HTERT RPE-1 (cell line): Measurements from ENCODE around the gene PPP1R13L.

Source experiments
- in situ Hi-C: fragments of 300-500 bp; cut with MboI; formaldehyde crosslinking; loops from 4 replicates; pipeline ENCODE4 v1.14.3; 2020; ENCODE audit warnings: low sequenced_read_pairs

The PPP1R13L gene

GRCh38 chr19:45370410-45371204, 34.3 kb downstream of the PPP1R13L start, which contains the start of gene ERCC2:
TSS of gene ERCC2 (minus strand) at chr19:45370573. CDS start at chr19:45370540, 33 bp downstream.
- in situ Hi-C loops: no loop called here

GRCh38 chr19:45368737-45369340, 36.0 kb downstream of the PPP1R13L start:
- in situ Hi-C loops: no loop called here

- in situ Hi-C loops: no loop called here
Measured at GRCh38 chr19:45368127-45368526, 36.7 kb downstream of the PPP1R13L start.

GRCh38 chr19:45364696-45365095, 40.2 kb downstream of the PPP1R13L start:
- in situ Hi-C loops: no loop called here

GRCh38 chr19:45363861-45364459, 40.9 kb downstream of the PPP1R13L start:
- in situ Hi-C loops: no loop called here

- in situ Hi-C loops: no loop called here
Measured at GRCh38 chr19:45362291-45362690, 42.6 kb downstream of the PPP1R13L start.

GRCh38 chr19:45361608-45362007, 43.3 kb downstream of the PPP1R13L start:
- in situ Hi-C loops: no loop called here

- in situ Hi-C loops: no loop called here
Measured at GRCh38 chr19:45358213-45358792, 46.6 kb downstream of the PPP1R13L start.

- in situ Hi-C loops: no loop called here
Measured at GRCh38 chr19:45357445-45357783, 47.5 kb downstream of the PPP1R13L start.

GRCh38 chr19:45356760-45357444, 48.0 kb downstream of the PPP1R13L start:
- in situ Hi-C loops: no loop called here

GRCh38 chr19:45355910-45356309, 49.0 kb downstream of the PPP1R13L start:
- in situ Hi-C loops: no loop called here

- in situ Hi-C loops: no loop called here
Measured at GRCh38 chr19:45355402-45355801, 49.5 kb downstream of the PPP1R13L start.

- in situ Hi-C loops: no loop called here
Measured at GRCh38 chr19:45354241-45354842, 50.5 kb downstream of the PPP1R13L start.

- in situ Hi-C loops: no loop called here
Measured at GRCh38 chr19:45352914-45353796, 51.7 kb downstream of the PPP1R13L start.

GRCh38 chr19:45352471-45352870, 52.4 kb downstream of the PPP1R13L start:
- in situ Hi-C loops: no loop called here

GRCh38 chr19:45352062-45352461, 52.8 kb downstream of the PPP1R13L start:
- in situ Hi-C loops: no loop called here

GRCh38 chr19:45351401-45351952, 53.4 kb downstream of the PPP1R13L start:
- in situ Hi-C loops: no loop called here

- in situ Hi-C loops: no loop called here
Measured at GRCh38 chr19:45350477-45351058, 54.3 kb downstream of the PPP1R13L start.

- in situ Hi-C loops: no loop called here
Measured at GRCh38 chr19:45349430-45349941, 55.4 kb downstream of the PPP1R13L start.
